Measurements from ENCODE around the gene MCF2L2. TPM values are rescaled to one million over a fixed set of nuclear protein-coding genes. Genes with fewer than 3 reads are reported as not detected.
"Not testable (repeated sequence)": the region's sequence is repeated elsewhere in the genome, so short reads cannot be mapped to it uniquely, and the experiment has no call there.

MCF2L2 gene
- total RNA-seq, 2 donors from 2014 or later, result 3.0 to 3.3 TPM

- no peaks in the 10 kb centered on the region for H3K36me3 Mint-ChIP-seq
- DNase-seq (ENCODE audit: low spot score), result no peak
- H3K27me3 Mint-ChIP-seq, result peaks cover 27 to 39% of the 10 kb centered on the region in 2 donors
- no peaks in the 10 kb centered on the region for H3K9me3 Mint-ChIP-seq
- H3K27ac Mint-ChIP-seq, result no peak overlapping the region
- ATAC-seq, result no peak
- no peaks in the 10 kb centered on the region for H3K4me1 Mint-ChIP-seq (ENCODE audit: low read depth in 2 of 2)
- peak overlapping the region; percentile 27 for H3K4me3 Mint-ChIP-seq
These were observed 249.9 kb downstream of the MCF2L2 start for GRCh38 chr3:183178512-183178832.

GRCh38 chr3:183172051-183172639, 256.3 kb downstream of the MCF2L2 start:
- no peaks in the 10 kb centered on the region for H3K9me3 Mint-ChIP-seq
- H3K27ac Mint-ChIP-seq, result no peak overlapping the region
- no peaks in the 10 kb centered on the region for H3K36me3 Mint-ChIP-seq
- H3K27me3 Mint-ChIP-seq, result peaks cover 9 to 19% of the 10 kb centered on the region in 2 donors
- DNase-seq (ENCODE audit: low spot score) (no peak), ATAC-seq (no peak)
- H3K4me3 Mint-ChIP-seq, result no peak overlapping the region
- no peaks in the 10 kb centered on the region for H3K4me1 Mint-ChIP-seq (ENCODE audit: low read depth in 2 of 2)

GRCh38 chr3:183167975-183168374, 260.4 kb downstream of the MCF2L2 start:
- H3K36me3 Mint-ChIP-seq; ATAC-seq; DNase-seq (ENCODE audit: low spot score); H3K4me1 Mint-ChIP-seq (ENCODE audit: low read depth in 2 of 2); H3K4me3 Mint-ChIP-seq; H3K27ac Mint-ChIP-seq; H3K9me3 Mint-ChIP-seq; H3K27me3 Mint-ChIP-seq: not testable (repeated sequence)

- H3K4me3 Mint-ChIP-seq, result peak overlapping the region; percentile 86
These were observed 264.9 kb downstream of the MCF2L2 start for GRCh38 chr3:183163563-183163962.

GRCh38 chr3:183161552-183162336, 266.7 kb downstream of the MCF2L2 start:
- Mint-ChIP-seq H3K36me3 (no peaks in the 10 kb centered on the region), H3K27me3 (peaks cover 4 to 12% of the 10 kb centered on the region in 2 donors), H3K4me3 (peak overlapping the region; percentile 86), H3K27ac (peak overlapping the region; percentile 2 to 66), H3K9me3 (no peaks in the 10 kb centered on the region), H3K4me1 (ENCODE audit: low read depth in 2 of 2) (peaks cover 23 to 31% of the 10 kb centered on the region in 2 donors)
- ATAC-seq (peak in 1 of 2 donors; percentile 1), DNase-seq (ENCODE audit: low spot score) (no peak)

More at GRCh38 chr3:183163563-183163962, 264.9 kb downstream of the MCF2L2 start:
- Mint-ChIP-seq H3K36me3 (no peaks in the 10 kb centered on the region), H3K27ac (no peak overlapping the region), H3K4me1 (ENCODE audit: low read depth in 2 of 2) (peaks cover 17 to 21% of the 10 kb centered on the region in 2 donors), H3K27me3 (peaks cover 4 to 12% of the 10 kb centered on the region in 2 donors), H3K9me3 (no peaks in the 10 kb centered on the region)
- DNase-seq (ENCODE audit: low spot score) (no peak), ATAC-seq (no peak)

- ATAC-seq, result no peak
These were observed 267.8 kb downstream of the MCF2L2 start for GRCh38 chr3:183160616-183161015.

GRCh38 chr3:183159333-183159732, 269.1 kb downstream of the MCF2L2 start:
- Mint-ChIP-seq H3K27ac (peak overlapping the region; percentile 16 to 79), H3K27me3 (peaks cover 0 to 18% of the 10 kb centered on the region in 2 donors), H3K9me3 (no peaks in the 10 kb centered on the region), H3K4me3 (no peak overlapping the region), H3K36me3 (no peaks in the 10 kb centered on the region), H3K4me1 (ENCODE audit: low read depth in 2 of 2) (peaks cover 23 to 33% of the 10 kb centered on the region in 2 donors)
- DNase-seq (ENCODE audit: low spot score) (no peak), ATAC-seq (no peak)

More at GRCh38 chr3:183160616-183161015, 267.8 kb downstream of the MCF2L2 start:
- peaks cover 23 to 33% of the 10 kb centered on the region in 2 donors for H3K4me1 Mint-ChIP-seq (ENCODE audit: low read depth in 2 of 2)
- H3K4me3 Mint-ChIP-seq, result no peak overlapping the region
- DNase-seq (ENCODE audit: low spot score), result no peak
- no peak overlapping the region for H3K27ac Mint-ChIP-seq
- no peaks in the 10 kb centered on the region for H3K9me3 Mint-ChIP-seq
- H3K36me3 Mint-ChIP-seq, result no peaks in the 10 kb centered on the region
- peaks cover 4 to 12% of the 10 kb centered on the region in 2 donors for H3K27me3 Mint-ChIP-seq

GRCh38 chr3:183158551-183159006, 269.8 kb downstream of the MCF2L2 start:
- peaks cover 23 to 33% of the 10 kb centered on the region in 2 donors for H3K4me1 Mint-ChIP-seq (ENCODE audit: low read depth in 2 of 2)
- H3K27me3 Mint-ChIP-seq, result peaks cover 0 to 16% of the 10 kb centered on the region in 2 donors
- no peaks in the 10 kb centered on the region for H3K36me3 Mint-ChIP-seq
- H3K9me3 Mint-ChIP-seq, result no peaks in the 10 kb centered on the region
- ATAC-seq (peak; percentile 80 to 85), DNase-seq (ENCODE audit: low spot score) (peak; percentile 78)
- no peak overlapping the region for H3K4me3 Mint-ChIP-seq
- peak overlapping the region; percentile 16 to 79 for H3K27ac Mint-ChIP-seq

- Mint-ChIP-seq H3K27ac (peak overlapping the region in 1 of 2 donors; percentile 79), H3K27me3 (peaks cover 0 to 16% of the 10 kb centered on the region in 2 donors), H3K9me3 (no peaks in the 10 kb centered on the region), H3K4me3 (no peak overlapping the region), H3K4me1 (ENCODE audit: low read depth in 2 of 2) (peaks cover 23 to 33% of the 10 kb centered on the region in 2 donors), H3K36me3 (no peaks in the 10 kb centered on the region)
- ATAC-seq (peak; percentile 47 to 56), DNase-seq (ENCODE audit: low spot score) (no peak)
These were observed 270.3 kb downstream of the MCF2L2 start for GRCh38 chr3:183158113-183158512.

- DNase-seq (ENCODE audit: low spot score) (no peak), ATAC-seq (no peak)
- Mint-ChIP-seq H3K27ac (peak overlapping the region in 1 of 2 donors; percentile 12), H3K4me1 (ENCODE audit: low read depth in 2 of 2) (peaks cover 13 to 22% of the 10 kb centered on the region in 2 donors), H3K9me3 (no peaks in the 10 kb centered on the region), H3K27me3 (peaks cover 0 to 9% of the 10 kb centered on the region in 2 donors), H3K36me3 (no peaks in the 10 kb centered on the region), H3K4me3 (no peak overlapping the region)
These were observed 272.2 kb downstream of the MCF2L2 start for GRCh38 chr3:183156266-183156665.

GRCh38 chr3:183155499-183155898, 272.9 kb downstream of the MCF2L2 start:
- H3K27me3 Mint-ChIP-seq, result peaks cover 0 to 12% of the 10 kb centered on the region in 2 donors
- DNase-seq (ENCODE audit: low spot score), result no peak
- no peak for ATAC-seq
- H3K36me3 Mint-ChIP-seq, result no peaks in the 10 kb centered on the region
- H3K4me3 Mint-ChIP-seq, result no peak overlapping the region
- no peak overlapping the region for H3K27ac Mint-ChIP-seq
- no peaks in the 10 kb centered on the region for H3K9me3 Mint-ChIP-seq
- H3K4me1 Mint-ChIP-seq (ENCODE audit: low read depth in 2 of 2), result peaks cover 13 to 22% of the 10 kb centered on the region in 2 donors

GRCh38 chr3:183153210-183153950, 275.0 kb downstream of the MCF2L2 start:
- ATAC-seq (no peak), DNase-seq (ENCODE audit: low spot score) (no peak)
- Mint-ChIP-seq H3K4me3 (no peak overlapping the region), H3K36me3 (no peaks in the 10 kb centered on the region), H3K27ac (no peak overlapping the region), H3K27me3 (peaks cover 6 to 12% of the 10 kb centered on the region in 2 donors), H3K4me1 (ENCODE audit: low read depth in 2 of 2) (peaks cover 6 to 11% of the 10 kb centered on the region in 2 donors), H3K9me3 (no peaks in the 10 kb centered on the region)

GRCh38 chr3:183151821-183152351, 276.5 kb downstream of the MCF2L2 start:
- DNase-seq (ENCODE audit: low spot score) (no peak), ATAC-seq (no peak)
- H3K9me3 Mint-ChIP-seq, result no peaks in the 10 kb centered on the region
- no peaks in the 10 kb centered on the region for H3K36me3 Mint-ChIP-seq
- no peak overlapping the region for H3K27ac Mint-ChIP-seq
- peaks cover 17 to 18% of the 10 kb centered on the region in 2 donors for H3K27me3 Mint-ChIP-seq
- peaks cover 0 to 3% of the 10 kb centered on the region in 2 donors for H3K4me1 Mint-ChIP-seq (ENCODE audit: low read depth in 2 of 2)
- no peak overlapping the region for H3K4me3 Mint-ChIP-seq
